Gastroesophageal sphincter (tissue), 3 donors: ENCODE measurements around the gene GTF3C4.

Experiments used
- CTCF ChIP-seq, 4 experiments: fragments of 200-600 bp in 2 of 4; fragments of 450-650 bp in 2 of 4; sonication (generic) in 1 of 4; IDR thresholded peaks; one replicate each; pipeline ENCODE4 v1.5.1; 2017 to 2019; ENCODE audit warnings: antibody characterized with exemption in 4 of 4, mild to moderate bottlenecking in 2 of 4, moderate library complexity in 2 of 4
- EP300 ChIP-seq: sonication (generic); formaldehyde crosslinking; IDR thresholded peaks from one replicate; pipeline ENCODE4 v1.6.1; 2017; ENCODE audit warnings: antibody characterized with exemption, mild to moderate bottlenecking
- POLR2A ChIP-seq, 2 donors: fragments of 450-650 bp; IDR thresholded peaks; one replicate each; pipeline ENCODE4 v1.6.1; 2017; ENCODE audit warnings: antibody characterized with exemption in 2 of 2, mild to moderate bottlenecking in 2 of 2, moderate library complexity in 1 of 2
- POLR2AphosphoS5 ChIP-seq: sonication (generic); formaldehyde crosslinking; IDR thresholded peaks from one replicate; pipeline ENCODE4 v1.6.1; 2017; ENCODE audit warnings: antibody characterized with exemption

GRCh38 chr9:132669698-132670456 lies 387 bp upstream of the GTF3C4 start, which contains the start of gene DDX31:
- TF ChIP-seq CTCF (IDR thresholded peaks at IDR 0.05): peak in 2 of 4 experiments; percentile 12 to 27
- TF ChIP-seq POLR2A (IDR thresholded peaks at IDR 0.05): peak; percentile 65 to 70
- TF ChIP-seq EP300: no peak
- peak; percentile 74 for TF ChIP-seq POLR2AphosphoS5
